Lung (tissue), 16 donors: ENCODE data around the gene NOTCH1. TPM values are rescaled to one million over a fixed set of nuclear protein-coding genes. Genes with fewer than 3 reads are reported as not detected.

Source experiments
- ATAC-seq: fragments of 200-7000 bp; cut with Tn5 transposase; one replicate; pipeline ENCODE4 v1.9.1; 2020; ENCODE audit warnings: moderate number of reproducible peaks; ENCODE audit not compliant: insufficient read depth, low FRiP score
- DNase-seq, 3 donors: peaks; one replicate each; pipeline ENCODE4 v3.0.0-alpha.2; 2013 to 2017
- H3K27ac ChIP-seq, 2 donors: one replicate each; pipeline ENCODE4 v1.5.1; 2013; ENCODE audit warnings: mild to moderate bottlenecking in 2 of 2, moderate library complexity in 2 of 2, control low read depth in 1 of 2, inconsistent platforms in 1 of 2, low read depth in 1 of 2, low read length in 1 of 2
- H3K27me3 ChIP-seq, 3 donors: one replicate each; pipeline ENCODE4 v1.5.1; 2013; ENCODE audit warnings: low read length in 2 of 3; ENCODE audit not compliant: control insufficient read depth in 3 of 3, insufficient read depth in 3 of 3
- H3K36me3 ChIP-seq, 4 donors: one replicate each; pipeline ENCODE4 v1.5.1; 2013; ENCODE audit warnings: low read length in 4 of 4, mild to moderate bottlenecking in 1 of 4, moderate library complexity in 1 of 4; ENCODE audit not compliant: control insufficient read depth in 4 of 4, insufficient read depth in 4 of 4
- H3K4me1 ChIP-seq, 5 donors: one replicate each; pipeline ENCODE4 v1.5.1; 2013; ENCODE audit warnings: low read length in 5 of 5, mild to moderate bottlenecking in 2 of 5, moderate library complexity in 1 of 5; ENCODE audit not compliant: control insufficient read depth in 5 of 5, insufficient read depth in 5 of 5
- H3K4me3 ChIP-seq: one replicate; pipeline ENCODE4 v1.5.1; 2013; ENCODE audit warnings: mild to moderate bottlenecking, control low read depth, moderate library complexity
- H3K9ac ChIP-seq, 2 donors: one replicate each; pipeline ENCODE4 v1.5.1; 2013; ENCODE audit warnings: low read length in 2 of 2, control low read depth in 1 of 2; ENCODE audit not compliant: insufficient read depth in 1 of 2
- H3K9me3 ChIP-seq, 4 donors: one replicate each; pipeline ENCODE4 v1.5.1; 2013; ENCODE audit warnings: low read length in 3 of 4, mild to moderate bottlenecking in 1 of 4, moderate library complexity in 1 of 4; ENCODE audit not compliant: control insufficient read depth in 4 of 4, insufficient read depth in 3 of 4
- CTCF ChIP-seq: IDR thresholded peaks from 2 replicates; pipeline ENCODE4 v1.5.1; 2012; ENCODE audit warnings: mild to moderate bottlenecking; ENCODE audit errors: control extremely low read depth, extremely low read depth
- WGBS, 2 donors: extraction: QIAGEN DNeasy Blood & Tissue Kit; methylation state at CpG; one replicate each; pipeline ENCODE4 v1.1.7; 2013; 5-methylcytosine and 5-hydroxymethylcytosine counted together
- long read RNA-seq, 5 donors: transcript quantifications; one replicate each; lab custom pipeline, GENCODE V29; 2026
- polyA plus RNA-seq, 2 donors: library from polyadenylated mRNA; stranded (reverse); fragments of 200-250 nt; gene quantifications; one replicate each; pipeline ENCODE4 v1.2.1, GENCODE V29; 2013
- total RNA-seq, 2 donors: library from RNA; depleted of rRNA in 1 of 2; stranded (reverse); fragments of >200 nt in 1 of 2; gene quantifications; one replicate each; pipeline ENCODE4 v1.2.1, GENCODE V29; 2014 to 2021
- donor health status: control.
- donor health status: control.
- donor health status: Bipolar disorder and iron deficiency.
- donor health status: healthy.
- donor health status: DM: yes; HTN: yes; CAD: no.

Gene NOTCH1
- 100 to 1,000 TPM in 1 of 2 donors, 10 to 100 TPM in 1; 64.3 to 101 TPM for total RNA-seq
- polyA plus RNA-seq = 10 to 100 TPM; 23.9 to 24.7 TPM
- long read RNA-seq, donor 1, partial matches to known transcripts = 0 of 1 reads
- long read RNA-seq, donor 1, other reads (novel, unspliced or antisense) = 0 of 1 reads
- long read RNA-seq, donor 2, partial matches to known transcripts = 0 of 1 reads
- long read RNA-seq, donor 2, other reads (novel, unspliced or antisense) = 0 of 1 reads
- long read RNA-seq, donor 3, partial matches to known transcripts = 86 of 128 reads
- long read RNA-seq, donor 3, other reads (novel, unspliced or antisense) = 42 of 128 reads
- long read RNA-seq, donor 4, partial matches to known transcripts = 0 of 1 reads
- long read RNA-seq, donor 4, other reads (novel, unspliced or antisense) = 0 of 1 reads
- long read RNA-seq, donor 5, partial matches to known transcripts = 0 of 2 reads
- long read RNA-seq, donor 5, other reads (novel, unspliced or antisense) = 0 of 2 reads

- H3K9me3 ChIP-seq = no peaks in the 10 kb centered on the region
- peaks cover 0 to 51% (median 21%) of the 10 kb centered on the region in 5 donors for H3K4me1 ChIP-seq
- DNase-seq (peak; percentile 94 to 96 (median 95)), ATAC-seq (peak; percentile 85)
- H3K27me3 ChIP-seq = no peaks in the 10 kb centered on the region
- peak within 1 kb of the TSS; percentile 78 for H3K4me3 ChIP-seq
- no peak within 1 kb of the TSS for H3K9ac ChIP-seq
- peak within 1 kb of the TSS; percentile 95 to 97 for H3K27ac ChIP-seq
- H3K36me3 ChIP-seq = peaks cover 0 to 24% (median 4%) of the 10 kb centered on the region in 4 donors
- 1% methylated on average over 49 to 94 of the region's 94 CpGs for WGBS, 2 donors
- TF ChIP-seq CTCF = no peak
These were observed at the start of gene NOTCH1 for GRCh38 chr9:136545965-136546696. Gene NOTCH1 (minus strand): TSS chr9:136546048. CDS start chr9:136545786, 262 bp downstream.

- no peak for ATAC-seq
- H3K27ac ChIP-seq = no peak overlapping the region
- 94 to 97% methylated on average over 14 of the region's 14 CpGs for WGBS, 2 donors
- no peaks in the 10 kb centered on the region for H3K36me3 ChIP-seq
- H3K4me1 ChIP-seq = peaks cover 0 to 45% (median 15%) of the 10 kb centered on the region in 5 donors
- DNase-seq = no peak
- no peak overlapping the region for H3K4me3 ChIP-seq
- H3K9ac ChIP-seq = no peak overlapping the region
- H3K27me3 ChIP-seq = no peaks in the 10 kb centered on the region
- TF ChIP-seq CTCF = no peak
- no peaks in the 10 kb centered on the region for H3K9me3 ChIP-seq
These were observed 48.6 kb upstream of the NOTCH1 start for GRCh38 chr9:136594492-136594891.

- no peak for DNase-seq
- Histone ChIP-seq H3K27ac (no peak overlapping the region), H3K4me1 (peaks cover 0 to 48% (median 20%) of the 10 kb centered on the region in 5 donors), H3K9ac (no peak overlapping the region), H3K36me3 (no peaks in the 10 kb centered on the region), H3K4me3 (no peak overlapping the region), H3K27me3 (no peaks in the 10 kb centered on the region), H3K9me3 (no peaks in the 10 kb centered on the region)
- TF ChIP-seq CTCF = no peak
- ATAC-seq = no peak
- 87 to 90% methylated on average over 8 of the region's 8 CpGs for WGBS, 2 donors
These were observed 47.7 kb upstream of the NOTCH1 start for GRCh38 chr9:136593581-136593980.
